Inflammatory macrophage treated with lipopolysaccharide for 4 hours (primary cell): ENCODE data around the gene CD28.

Source experiments
- DNase-seq: peaks from one replicate; pipeline ENCODE4 v3.0.0-alpha.2; 2020

CD28 gene

GRCh38 chr2:203706403-203706802 lies at the start of gene CD28:
TSS of gene CD28 (plus strand) at chr2:203706639. CDS start at chr2:203706697, 58 bp downstream.
- no peak for DNase-seq

GRCh38 chr2:203659331-203660049 lies 46.9 kb upstream of the CD28 start:
- peak; percentile 92 for DNase-seq

GRCh38 chr2:203660465-203660864 lies 46.0 kb upstream of the CD28 start:
- no peak for DNase-seq

GRCh38 chr2:203661279-203661908 lies 45.0 kb upstream of the CD28 start:
- DNase-seq: no peak

- peak; percentile 50 for DNase-seq
These were observed 44.0 kb upstream of the CD28 start for GRCh38 chr2:203662487-203662886.

- DNase-seq: no peak
These were observed 43.5 kb upstream of the CD28 start for GRCh38 chr2:203662951-203663350.

GRCh38 chr2:203664029-203664755 lies 42.2 kb upstream of the CD28 start:
- DNase-seq: no peak

GRCh38 chr2:203667838-203668237 lies 38.6 kb upstream of the CD28 start:
- no peak for DNase-seq

GRCh38 chr2:203669820-203670219 lies 36.6 kb upstream of the CD28 start:
- no peak for DNase-seq

- DNase-seq: peak; percentile 61
These were observed 35.5 kb upstream of the CD28 start for GRCh38 chr2:203670939-203671338.

- no peak for DNase-seq
These were observed 34.6 kb upstream of the CD28 start for GRCh38 chr2:203671876-203672275.

- no peak for DNase-seq
These were observed 33.6 kb upstream of the CD28 start for GRCh38 chr2:203672856-203673255.

- DNase-seq: peak; percentile 94
These were observed 32.5 kb upstream of the CD28 start for GRCh38 chr2:203673933-203674332.

GRCh38 chr2:203675086-203675485 lies 31.4 kb upstream of the CD28 start:
- DNase-seq: no peak

GRCh38 chr2:203678971-203679370 lies 27.5 kb upstream of the CD28 start:
- no peak for DNase-seq

- no peak for DNase-seq
These were observed 27.0 kb upstream of the CD28 start for GRCh38 chr2:203679401-203679800.

GRCh38 chr2:203681978-203682377 lies 24.5 kb upstream of the CD28 start:
- no peak for DNase-seq

GRCh38 chr2:203682688-203683130 lies 23.7 kb upstream of the CD28 start:
- peak; percentile 64 for DNase-seq

GRCh38 chr2:203683421-203683820 lies 23.0 kb upstream of the CD28 start:
- no peak for DNase-seq

GRCh38 chr2:203683932-203684556 lies 22.4 kb upstream of the CD28 start:
- peak; percentile 92 for DNase-seq

GRCh38 chr2:203685081-203685621 lies 21.3 kb upstream of the CD28 start:
- no peak for DNase-seq

- DNase-seq: no peak
These were observed 20.5 kb upstream of the CD28 start for GRCh38 chr2:203685789-203686420.

GRCh38 chr2:203687165-203687564 lies 19.3 kb upstream of the CD28 start:
- no peak for DNase-seq
